H1 (cell line): Measurements from ENCODE around the gene SAP30. TPM values are rescaled to one million over a fixed set of nuclear protein-coding genes. Genes with fewer than 3 reads are reported as not detected.

Experiments
- CTCF ChIA-PET: fragments of 300-600 bp; sonication (Branson Sonifier 250); formaldehyde crosslinking; loops from one replicate; lab custom pipeline; 2021; ENCODE audit not compliant: partially characterized antibody; lab: Charles Lee
- POLR2A ChIA-PET: fragments of 300-600 bp; sonication (Branson Sonifier 250); formaldehyde crosslinking; loops from one replicate; lab custom pipeline; 2021; ENCODE audit warnings: inconsistent platforms; ENCODE audit not compliant: partially characterized antibody; lab: Charles Lee
- DNase-seq, 2 experiments: peaks; one replicate each; pipeline versions ENCODE4 v3.0.0 to v3.0.0-alpha.2; 2010 to 2022; ENCODE audit warnings: low spot score in 2 of 2, low read depth in 1 of 2, mixed read lengths in 1 of 2
- FAIRE-seq: peaks from 2 replicates; lab custom pipeline; 2011; peaks lifted over from hg19 to GRCh38; lab: Jason Lieb, UNC
- H2AFZ ChIP-seq: 2 replicates; pipeline ENCODE4 v1.8.1; 2012; ENCODE audit warnings: low read length, inconsistent platforms
- H2AK5ac ChIP-seq: 2 replicates; pipeline ENCODE4 v1.6.1; 2013; ENCODE audit warnings: low read depth, low read length
- H2BK120ac ChIP-seq: replicated peaks from 2 replicates; pipeline ENCODE3; 2013; ENCODE audit warnings: low read depth, low read length, inconsistent platforms
- H2BK12ac ChIP-seq: 2 replicates; pipeline ENCODE4 v1.6.1; 2013; ENCODE audit warnings: low read depth, low read length
- H2BK15ac ChIP-seq: 2 replicates; pipeline ENCODE4 v1.6.1; 2013; ENCODE audit warnings: low read length
- H2BK20ac ChIP-seq: 2 replicates; pipeline ENCODE4 v1.6.1; 2013; ENCODE audit warnings: low read length
- H2BK5ac ChIP-seq: 2 replicates; pipeline ENCODE4 v1.6.1; 2013; ENCODE audit warnings: low read depth, low read length
- H3K14ac ChIP-seq: 2 replicates; pipeline ENCODE4 v1.6.1; 2013; ENCODE audit warnings: inconsistent platforms; ENCODE audit not compliant: insufficient read length
- H3K18ac ChIP-seq: 2 replicates; pipeline ENCODE4 v1.6.1; 2013; ENCODE audit warnings: low read length; ENCODE audit errors: extremely low read depth
- H3K23ac ChIP-seq: 2 replicates; pipeline ENCODE4 v1.6.1; 2013; ENCODE audit warnings: inconsistent platforms; ENCODE audit not compliant: insufficient read length
- H3K23me2 ChIP-seq: 2 replicates; pipeline ENCODE4 v1.6.1; 2013; ENCODE audit warnings: low read depth, low read length
- H3K27ac ChIP-seq: 2 replicates; pipeline ENCODE4 v1.6.1; 2011; ENCODE audit warnings: low read depth, low read length, inconsistent platforms
- H3K27me3 ChIP-seq, 4 experiments: replicated peaks in 1 of 4; 1 replicate in 1 of 4; 2 replicates in 3 of 4; pipeline versions ENCODE4 v1.6.1 to v1.8.1; 2011 to 2013; ENCODE audit warnings: low read length in 3 of 4, mild to moderate bottlenecking in 3 of 4, inconsistent platforms in 2 of 4, mixed read lengths in 2 of 4, moderate library complexity in 1 of 4; ENCODE audit not compliant: control insufficient read depth in 3 of 4, insufficient read depth in 3 of 4; ENCODE audit errors: extremely low read depth in 1 of 4
- H3K36me3 ChIP-seq, 4 experiments: 2 replicates each; pipeline versions ENCODE4 v1.6.1 to v1.8.1; 2011 to 2013; ENCODE audit warnings: mild to moderate bottlenecking in 4 of 4, low read length in 3 of 4, moderate library complexity in 2 of 4, control low read depth in 1 of 4, inconsistent platforms in 1 of 4; ENCODE audit not compliant: insufficient read depth in 4 of 4, control insufficient read depth in 2 of 4
- H3K4ac ChIP-seq: replicated peaks from 2 replicates; pipeline ENCODE3; 2013; ENCODE audit warnings: low read length, low read depth, mixed read lengths, inconsistent platforms; ENCODE audit not compliant: insufficient read length
- H3K4me1 ChIP-seq, 4 experiments: replicated peaks in 1 of 4; 1 replicate in 1 of 4; 2 replicates in 3 of 4; pipeline versions ENCODE4 v1.6.1 to v1.8.1; 2011 to 2013; ENCODE audit warnings: low read length in 3 of 4, inconsistent platforms in 2 of 4, mixed read lengths in 1 of 4; ENCODE audit not compliant: insufficient read depth in 4 of 4, control insufficient read depth in 3 of 4
- H3K4me2 ChIP-seq, 2 experiments: 2 replicates each; pipeline versions ENCODE4 v1.6.1 to v1.8.1; 2011 to 2013; ENCODE audit warnings: low read depth in 2 of 2, low read length in 2 of 2, control low read depth in 1 of 2, inconsistent platforms in 1 of 2, mild to moderate bottlenecking in 1 of 2; ENCODE audit not compliant: insufficient read depth in 1 of 2
- H3K4me3 ChIP-seq, 4 experiments: fragments of 200-600, 300-600 bp in 1 of 4; sonication (generic), shearing (Covaris generic), sonication (Bioruptor Twin) in 1 of 4; 2 replicates each; pipeline versions ENCODE4 v1.5.1 to v1.8.1; 2011 to 2016; ENCODE audit warnings: low read length in 4 of 4, low read depth in 3 of 4, control low read depth in 2 of 4, inconsistent platforms in 2 of 4, mild to moderate bottlenecking in 2 of 4, mixed read lengths in 1 of 4, moderate library complexity in 1 of 4; ENCODE audit not compliant: insufficient read depth in 2 of 4; ENCODE audit errors: extremely low read depth in 1 of 4
- H3K56ac ChIP-seq: replicated peaks from 2 replicates; pipeline ENCODE3; 2013; ENCODE audit warnings: low read depth, mild to moderate bottlenecking, mixed read lengths, low read length, inconsistent platforms; ENCODE audit not compliant: insufficient read length
- H3K79me1 ChIP-seq: 2 replicates; pipeline ENCODE4 v1.6.1; 2013; ENCODE audit warnings: low read depth, low read length, control low read depth
- H3K79me2 ChIP-seq, 2 experiments: 2 replicates each; pipeline versions ENCODE4 v1.6.1 to v1.8.1; 2012 to 2013; ENCODE audit warnings: low read length in 2 of 2, mild to moderate bottlenecking in 2 of 2, inconsistent platforms in 1 of 2; ENCODE audit not compliant: insufficient read depth in 2 of 2, control insufficient read depth in 1 of 2
- H3K9ac ChIP-seq, 4 experiments: replicated peaks in 1 of 4; 1 replicate in 1 of 4; 2 replicates in 3 of 4; pipeline versions ENCODE4 v1.6.1 to v1.8.1; 2011 to 2013; ENCODE audit warnings: low read depth in 3 of 4, low read length in 3 of 4, control low read depth in 2 of 4, mild to moderate bottlenecking in 2 of 4, moderate library complexity in 2 of 4, inconsistent platforms in 1 of 4; ENCODE audit errors: extremely low read depth in 1 of 4
- H3K9me3 ChIP-seq, 2 experiments: 2 replicates each; pipeline versions ENCODE4 v1.6.1 to v1.8.1; 2012 to 2013; ENCODE audit warnings: mild to moderate bottlenecking in 2 of 2, moderate library complexity in 2 of 2, control low read depth in 1 of 2, inconsistent platforms in 1 of 2, low read depth in 1 of 2, low read length in 1 of 2, mixed read lengths in 1 of 2; ENCODE audit not compliant: insufficient read depth in 2 of 2
- H4K20me1 ChIP-seq, 2 experiments: replicated peaks in 1 of 2; 2 replicates each; pipeline versions ENCODE3 to v1.8.1; 2011 to 2013; ENCODE audit warnings: inconsistent platforms in 2 of 2, low read length in 2 of 2, mild to moderate bottlenecking in 1 of 2; ENCODE audit not compliant: insufficient read depth in 2 of 2, control insufficient read depth in 1 of 2
- H4K5ac ChIP-seq: 2 replicates; pipeline ENCODE4 v1.6.1; 2013; ENCODE audit warnings: low read length, low read depth, mixed read lengths, inconsistent platforms; ENCODE audit not compliant: insufficient read length
- H4K8ac ChIP-seq: 2 replicates; pipeline ENCODE4 v1.8.0; 2013; ENCODE audit warnings: mild to moderate bottlenecking, moderate library complexity, low read length, inconsistent platforms; ENCODE audit not compliant: insufficient read depth; ENCODE audit errors: extremely low read depth
- H4K91ac ChIP-seq: replicated peaks from 2 replicates; pipeline ENCODE3; 2013; ENCODE audit warnings: low read length, mixed read lengths, inconsistent platforms; ENCODE audit not compliant: insufficient read length
- ATF3 ChIP-seq: IDR thresholded peaks from 2 replicates; pipeline ENCODE4 v1.6.1; 2011; ENCODE audit warnings: low read depth, mild to moderate bottlenecking, low read length; ENCODE audit not compliant: insufficient read depth
- CHD1 ChIP-seq: IDR thresholded peaks from 2 replicates; pipeline ENCODE4 v1.6.1; 2012; ENCODE audit warnings: low read depth, low read length, improper control_type of control experiment
- FOSL1 ChIP-seq: IDR thresholded peaks from 2 replicates; pipeline ENCODE4 v1.6.1; 2011; ENCODE audit warnings: mild to moderate bottlenecking, low read depth, low read length, moderate library complexity; ENCODE audit not compliant: insufficient read depth
- HDAC6 ChIP-seq: IDR thresholded peaks from one replicate; pipeline ENCODE4 v1.7.1; 2012; ENCODE audit warnings: low read depth, mild to moderate bottlenecking, inconsistent platforms, low read length, moderate library complexity
- JUND ChIP-seq: IDR thresholded peaks from 2 replicates; pipeline ENCODE4 v1.6.1; 2011; ENCODE audit warnings: mild to moderate bottlenecking, improper control_type of control experiment, low read length
- SIN3A ChIP-seq, 2 experiments: IDR thresholded peaks in 1 of 2; conservative IDR thresholded peaks in 1 of 2; 2 replicates each; pipeline ENCODE4 v1.6.1; 2011 to 2012; ENCODE audit warnings: low read length in 2 of 2, improper control_type of control experiment in 1 of 2, low read depth in 1 of 2, mild to moderate bottlenecking in 1 of 2
- SIX5 ChIP-seq: IDR thresholded peaks from 2 replicates; pipeline ENCODE4 v1.6.1; 2011; ENCODE audit warnings: mild to moderate bottlenecking, low read depth, low read length
- SP2 ChIP-seq: IDR thresholded peaks from 2 replicates; pipeline ENCODE4 v1.6.1; 2012; ENCODE audit warnings: mild to moderate bottlenecking, low read length, inconsistent platforms
- SRF ChIP-seq: IDR thresholded peaks from 2 replicates; pipeline ENCODE4 v1.6.1; 2011; ENCODE audit warnings: mild to moderate bottlenecking, low read depth, low read length, moderate library complexity
- TCF12 ChIP-seq: IDR thresholded peaks from 2 replicates; pipeline ENCODE4 v1.6.1; 2011; ENCODE audit warnings: low read depth, mild to moderate bottlenecking, low read length
- WGBS, 2 experiments: shearing (Covaris generic) in 1 of 2; methylation state at CpG; one replicate each; pipeline versions ENCODE4 v1.1.6 to v1.1.7; 2013 to 2015; ENCODE audit warnings: low lambda C conversion rate in 2 of 2, mixed read lengths in 2 of 2, inconsistent platforms in 1 of 2, low coverage in 1 of 2, missing lambda C conversion rate in 1 of 2; ENCODE audit not compliant: insufficient replicate concordance in 2 of 2, insufficient coverage in 1 of 2, insufficient read length in 1 of 2; ENCODE audit errors: extremely low coverage in 1 of 2, missing lambda C conversion rate in 1 of 2; 5-methylcytosine and 5-hydroxymethylcytosine counted together
- polyA plus RNA-seq, 7 experiments: library from polyadenylated mRNA; depleted of rRNA in 3 of 7; stranded (reverse) in 5 of 7; unstranded in 2 of 7; fragments of >200 nt in 5 of 7; fragments of 200-250 nt in 2 of 7; gene quantifications; 1 replicate in 5 of 7; 2 replicates in 1 of 7; 4 replicates in 1 of 7; pipeline versions ENCODE4 v1.2.1 to v1.2.3, GENCODE V29; 2011 to 2013; ENCODE audit warnings: missing spikeins in 2 of 7, mixed read lengths in 2 of 7
- total RNA-seq: library from RNA; stranded (reverse); fragmentation: NEBNext Ultra II Directional; extraction: Animal tissue kit (Norgen Biotek cat#: 25700); gene quantifications from 2 replicates; pipeline ENCODE4 v1.2.1, GENCODE V29; 2021
- TF ChIP-seq, protein P1 (sequence below), 3 experiments: IDR thresholded peaks; 1 replicate in 2 of 3; 2 replicates in 1 of 3; pipeline versions ENCODE4 v1.5.1 to v1.6.1; 2011; ENCODE audit warnings: low read length in 3 of 3, mild to moderate bottlenecking in 3 of 3, inconsistent platforms in 2 of 3, low read depth in 1 of 3, moderate library complexity in 1 of 3; ENCODE audit not compliant: insufficient read depth in 1 of 3; ENCODE audit errors: control extremely low read depth in 1 of 3

SAP30 gene
- total and polyA plus RNA-seq, 2 of the 8 experiments (the other 6 are each of a cell fraction or from before 2014, with no cell fraction given), result 7.7 to 21.1 TPM

- Histone ChIP-seq H2AK5ac (no peak overlapping the region), H2BK120ac (no peak overlapping the region), H4K20me1 (peaks cover 0 to 2% of the 10 kb centered on the region in 2 experiments), H3K23ac (no peak overlapping the region), H3K18ac (no peak overlapping the region), H2BK5ac (no peak overlapping the region), H2BK15ac (no peak overlapping the region), H3K56ac (no peak overlapping the region), H3K27me3 (peaks cover 0 to 2% (median 0%) of the 10 kb centered on the region in 4 experiments; a peak in 1 of 7 replicates), H2AFZ (no peak overlapping the region), H3K9ac (no peak overlapping the region), H3K9me3 (no peaks in the 10 kb centered on the region), H4K5ac (no peak overlapping the region), H3K4me3 (0 out of 8 replicates have a peak overlapping the region, but pooled peaks of 1 of the 4 experiments have one; percentile 4), H3K4me1 (no peaks in the 10 kb centered on the region), H3K27ac (no peak overlapping the region), H4K8ac (no peak overlapping the region), H3K4ac (no peak overlapping the region), H2BK12ac (no peak overlapping the region), H3K79me2 (no peaks in the 10 kb centered on the region), H2BK20ac (no peak overlapping the region), H3K79me1 (no peaks in the 10 kb centered on the region), H3K14ac (no peak overlapping the region), H3K4me2 (peak overlapping the region in 1 of 2 experiments; percentile 44; a peak in 2 of 4 replicates), H3K23me2 (no peaks in the 10 kb centered on the region), H4K91ac (no peak overlapping the region), H3K36me3 (no peaks in the 10 kb centered on the region)
- FAIRE-seq, result no peak
- CTCF ChIA-PET, result interaction anchor here (0.8 to 1.6 kb wide), 2 partner anchors 16 to 28 kb away, joined by 3 to 4 read pairs; no protein-coding TSS in a partner anchor
- no peak for DNase-seq
- POLR2A ChIA-PET, result interaction anchor here (1.5 kb wide), 1 partner anchor 47 kb away, joined by 6 read pairs; no protein-coding TSS in a partner anchor
- 15% methylated on average over 1 of the region's 1 CpG; no CpG with 5 or more reads in 1 of the 2 experiments for WGBS, 2 experiments
- no peak for TF ChIP-seq CHD1
- no peak for TF ChIP-seq FOSL1
- TF ChIP-seq JUND, result no peak
- TF ChIP-seq SP2, result no peak
- TF ChIP-seq SRF, result no peak
- TF ChIP-seq SIN3A (conservative IDR thresholded peaks at IDR 0.05 in 1 of 2, IDR thresholded peaks at IDR 0.05 in 1 of 2; ENCODE audit: low read depth in 1 of 2, low read length in 2 of 2), result no peak
- no peak for TF ChIP-seq SIX5
- no peak for TF ChIP-seq ATF3
- TF ChIP-seq, protein P1, sequence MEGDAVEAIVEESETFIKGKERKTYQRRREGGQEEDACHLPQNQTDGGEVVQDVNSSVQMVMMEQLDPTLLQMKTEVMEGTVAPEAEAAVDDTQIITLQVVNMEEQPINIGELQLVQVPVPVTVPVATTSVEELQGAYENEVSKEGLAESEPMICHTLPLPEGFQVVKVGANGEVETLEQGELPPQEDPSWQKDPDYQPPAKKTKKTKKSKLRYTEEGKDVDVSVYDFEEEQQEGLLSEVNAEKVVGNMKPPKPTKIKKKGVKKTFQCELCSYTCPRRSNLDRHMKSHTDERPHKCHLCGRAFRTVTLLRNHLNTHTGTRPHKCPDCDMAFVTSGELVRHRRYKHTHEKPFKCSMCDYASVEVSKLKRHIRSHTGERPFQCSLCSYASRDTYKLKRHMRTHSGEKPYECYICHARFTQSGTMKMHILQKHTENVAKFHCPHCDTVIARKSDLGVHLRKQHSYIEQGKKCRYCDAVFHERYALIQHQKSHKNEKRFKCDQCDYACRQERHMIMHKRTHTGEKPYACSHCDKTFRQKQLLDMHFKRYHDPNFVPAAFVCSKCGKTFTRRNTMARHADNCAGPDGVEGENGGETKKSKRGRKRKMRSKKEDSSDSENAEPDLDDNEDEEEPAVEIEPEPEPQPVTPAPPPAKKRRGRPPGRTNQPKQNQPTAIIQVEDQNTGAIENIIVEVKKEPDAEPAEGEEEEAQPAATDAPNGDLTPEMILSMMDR (IDR thresholded peaks at IDR 0.05; ENCODE audit: control extremely low read depth in 1 of 3, insufficient read depth in 1 of 3, low read depth in 1 of 3, low read length in 3 of 3), result no peak
- TF ChIP-seq TCF12, result no peak
- no peak for TF ChIP-seq HDAC6
These were observed 10.9 kb downstream of the SAP30 start for GRCh38 chr4:173381610-173382009.
